Measurements from ENCODE around the gene EDEM1.

Gene EDEM1

DNA sequence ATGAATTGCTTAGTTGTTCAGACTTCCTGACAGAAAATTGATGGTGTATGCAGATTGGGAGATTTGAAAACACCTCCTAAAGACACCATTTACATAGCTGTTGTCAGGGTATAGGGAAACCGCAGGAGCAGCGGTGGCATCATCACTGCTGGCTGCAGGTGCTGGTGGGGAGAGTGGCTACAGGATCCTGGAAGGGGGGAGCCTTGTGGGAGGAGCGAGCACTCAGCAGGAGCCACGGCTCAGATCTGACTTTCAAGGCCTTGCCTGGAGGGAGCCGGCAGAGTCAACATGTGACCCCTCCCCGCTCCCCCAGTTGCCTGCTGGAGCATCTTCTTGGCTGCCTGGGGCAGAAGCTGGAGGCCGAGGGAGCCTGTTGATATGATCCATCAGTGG is 26.1 kb downstream of the EDEM1 start:
- DNase-seq (ENCODE audit: low read depth) = no peak
- TF ChIP-seq, protein P1, sequence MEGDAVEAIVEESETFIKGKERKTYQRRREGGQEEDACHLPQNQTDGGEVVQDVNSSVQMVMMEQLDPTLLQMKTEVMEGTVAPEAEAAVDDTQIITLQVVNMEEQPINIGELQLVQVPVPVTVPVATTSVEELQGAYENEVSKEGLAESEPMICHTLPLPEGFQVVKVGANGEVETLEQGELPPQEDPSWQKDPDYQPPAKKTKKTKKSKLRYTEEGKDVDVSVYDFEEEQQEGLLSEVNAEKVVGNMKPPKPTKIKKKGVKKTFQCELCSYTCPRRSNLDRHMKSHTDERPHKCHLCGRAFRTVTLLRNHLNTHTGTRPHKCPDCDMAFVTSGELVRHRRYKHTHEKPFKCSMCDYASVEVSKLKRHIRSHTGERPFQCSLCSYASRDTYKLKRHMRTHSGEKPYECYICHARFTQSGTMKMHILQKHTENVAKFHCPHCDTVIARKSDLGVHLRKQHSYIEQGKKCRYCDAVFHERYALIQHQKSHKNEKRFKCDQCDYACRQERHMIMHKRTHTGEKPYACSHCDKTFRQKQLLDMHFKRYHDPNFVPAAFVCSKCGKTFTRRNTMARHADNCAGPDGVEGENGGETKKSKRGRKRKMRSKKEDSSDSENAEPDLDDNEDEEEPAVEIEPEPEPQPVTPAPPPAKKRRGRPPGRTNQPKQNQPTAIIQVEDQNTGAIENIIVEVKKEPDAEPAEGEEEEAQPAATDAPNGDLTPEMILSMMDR (conservative IDR thresholded peaks at IDR 0.05; ENCODE audit: low read length) = no peak
- no peak overlapping the region for H3K4me3 ChIP-seq (ENCODE audit: low read length)

DNA sequence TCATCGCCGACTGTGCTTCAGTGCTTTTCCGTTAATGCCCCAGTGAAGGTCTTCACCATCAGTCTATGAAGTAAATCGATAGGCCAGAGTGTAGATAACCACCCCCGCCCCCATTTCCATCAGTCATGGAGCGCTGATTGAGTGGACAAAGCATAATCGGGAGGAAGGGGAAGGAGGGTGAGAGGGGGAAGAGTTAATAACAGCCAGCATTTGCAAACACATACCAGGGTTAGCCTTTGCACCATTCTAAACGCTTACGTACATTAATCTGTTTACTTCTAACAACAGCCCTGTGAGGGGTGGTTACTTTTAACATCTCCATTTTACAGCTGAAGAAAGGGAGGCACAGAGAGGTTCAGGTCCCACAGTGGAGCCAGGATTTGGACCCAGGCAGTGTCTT is 26.8 kb downstream of the EDEM1 start:
- no peak for DNase-seq (ENCODE audit: low read depth)
- TF ChIP-seq, protein P1 (conservative IDR thresholded peaks at IDR 0.05; ENCODE audit: low read length) = no peak

DNA sequence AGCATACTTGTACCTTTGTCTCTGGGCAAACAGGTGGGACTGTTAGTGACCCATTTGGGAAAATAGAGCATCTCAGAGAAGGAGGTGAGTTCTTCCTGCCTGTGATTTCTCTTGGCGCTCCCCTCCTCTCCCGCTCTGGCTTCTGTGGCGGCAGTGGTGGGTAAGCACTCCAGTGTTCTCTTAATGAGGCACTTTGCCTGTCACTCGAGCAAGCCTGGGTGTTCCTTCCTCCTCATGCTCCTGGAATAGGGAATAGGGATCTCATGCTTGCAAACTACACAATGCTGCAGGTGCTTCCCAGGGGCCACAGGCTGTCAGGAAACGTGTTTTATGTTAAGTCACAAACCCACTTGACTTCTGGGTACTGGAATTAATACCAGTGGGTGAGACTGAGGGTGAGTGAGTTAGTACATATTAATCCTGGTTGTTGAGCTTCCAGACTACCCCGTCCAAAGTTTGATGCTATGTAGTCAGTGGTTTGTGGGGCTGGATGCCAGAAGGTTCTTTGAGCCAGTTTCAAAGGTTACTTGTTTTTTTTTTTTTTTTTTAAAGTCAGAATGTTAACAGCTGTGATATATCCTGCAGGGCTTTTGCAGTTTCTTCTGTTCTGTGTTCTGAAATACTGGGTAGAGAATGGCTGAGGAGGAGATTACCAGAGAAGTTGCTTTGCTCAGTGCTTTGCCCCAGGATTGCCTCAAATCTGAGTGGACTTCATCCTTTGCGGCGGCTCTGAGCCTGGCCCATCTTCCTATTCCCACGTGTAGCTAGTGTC is 30.5 kb downstream of the EDEM1 start:
- H3K4me3 ChIP-seq (ENCODE audit: low read length) = no peak overlapping the region
- DNase-seq (ENCODE audit: low read depth) = peak; percentile 67
- TF ChIP-seq, protein P1 (conservative IDR thresholded peaks at IDR 0.05; ENCODE audit: low read length) = no peak

More for the DNA sequence above, 26.8 kb downstream of the EDEM1 start:
- H3K4me3 ChIP-seq (ENCODE audit: low read length) = no peak overlapping the region

DNA sequence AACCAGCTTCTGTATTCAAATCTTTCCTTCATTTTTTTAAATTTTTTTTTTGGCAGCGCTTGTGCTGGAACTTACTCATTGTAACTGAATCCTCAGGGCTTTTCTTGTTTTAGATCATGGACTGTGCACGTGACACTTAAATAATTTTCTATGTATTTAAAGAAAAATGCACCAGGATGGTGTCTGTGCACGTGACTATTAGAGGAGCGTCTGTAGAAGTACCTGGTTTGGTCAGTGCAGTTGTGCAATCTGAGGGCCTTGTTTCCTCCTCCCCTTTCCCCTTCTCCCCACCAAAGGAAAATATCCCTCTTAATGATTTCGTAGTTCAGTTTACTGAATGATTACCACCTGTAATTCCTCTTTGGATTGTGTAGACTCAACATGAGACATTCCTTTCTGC is 31.3 kb downstream of the EDEM1 start:
- TF ChIP-seq, protein P1 (conservative IDR thresholded peaks at IDR 0.05; ENCODE audit: low read length) = no peak
- no peak overlapping the region for H3K4me3 ChIP-seq (ENCODE audit: low read length)
- DNase-seq (ENCODE audit: low read depth) = no peak

DNA sequence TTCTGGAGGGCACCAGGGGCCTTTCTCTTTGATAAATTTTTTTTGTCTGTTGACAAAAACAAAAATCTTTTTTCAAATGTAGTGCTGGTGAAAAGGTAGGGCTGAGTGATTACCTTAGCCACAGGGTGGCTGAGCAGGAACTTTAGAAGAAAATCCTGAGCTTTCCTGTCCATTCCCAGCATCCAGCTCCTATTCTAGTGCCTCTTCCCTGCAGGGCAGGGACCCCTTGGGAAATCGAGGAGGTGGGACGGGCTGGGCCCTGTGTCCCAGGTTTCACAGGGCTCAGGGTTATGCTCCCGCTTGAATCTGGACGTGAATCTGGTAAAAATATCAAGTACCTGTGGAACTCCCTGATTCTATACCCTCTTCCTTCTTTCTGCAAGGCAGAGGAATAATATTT is 31.7 kb downstream of the EDEM1 start:
- no peak for DNase-seq (ENCODE audit: low read depth)
- no peak overlapping the region for H3K4me3 ChIP-seq (ENCODE audit: low read length)
- TF ChIP-seq, protein P1 (conservative IDR thresholded peaks at IDR 0.05; ENCODE audit: low read length) = no peak

DNA sequence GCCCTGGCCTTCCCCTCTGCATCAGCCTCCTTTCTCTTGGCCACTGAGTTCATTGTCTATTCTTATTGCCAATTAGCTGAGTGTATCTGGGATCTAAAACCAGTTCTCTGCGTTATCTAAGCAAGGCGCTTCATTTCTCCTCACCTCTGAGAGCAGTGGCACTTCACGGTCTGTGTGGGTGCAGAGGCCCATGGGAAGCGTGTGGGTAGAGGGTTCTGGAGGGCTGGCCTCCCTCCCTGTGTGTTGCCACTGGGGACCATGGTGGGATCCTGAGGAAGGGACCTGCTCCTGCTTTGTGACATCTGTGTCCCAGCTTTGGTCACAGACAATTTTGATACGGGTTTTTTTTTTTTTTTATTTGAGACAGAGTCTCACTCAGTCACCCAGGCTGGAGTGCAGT is 32.7 kb downstream of the EDEM1 start:
- DNase-seq (ENCODE audit: low read depth) = no peak
- no peak overlapping the region for H3K4me3 ChIP-seq (ENCODE audit: low read length)
- TF ChIP-seq, protein P1 (conservative IDR thresholded peaks at IDR 0.05; ENCODE audit: low read length) = no peak

DNA sequence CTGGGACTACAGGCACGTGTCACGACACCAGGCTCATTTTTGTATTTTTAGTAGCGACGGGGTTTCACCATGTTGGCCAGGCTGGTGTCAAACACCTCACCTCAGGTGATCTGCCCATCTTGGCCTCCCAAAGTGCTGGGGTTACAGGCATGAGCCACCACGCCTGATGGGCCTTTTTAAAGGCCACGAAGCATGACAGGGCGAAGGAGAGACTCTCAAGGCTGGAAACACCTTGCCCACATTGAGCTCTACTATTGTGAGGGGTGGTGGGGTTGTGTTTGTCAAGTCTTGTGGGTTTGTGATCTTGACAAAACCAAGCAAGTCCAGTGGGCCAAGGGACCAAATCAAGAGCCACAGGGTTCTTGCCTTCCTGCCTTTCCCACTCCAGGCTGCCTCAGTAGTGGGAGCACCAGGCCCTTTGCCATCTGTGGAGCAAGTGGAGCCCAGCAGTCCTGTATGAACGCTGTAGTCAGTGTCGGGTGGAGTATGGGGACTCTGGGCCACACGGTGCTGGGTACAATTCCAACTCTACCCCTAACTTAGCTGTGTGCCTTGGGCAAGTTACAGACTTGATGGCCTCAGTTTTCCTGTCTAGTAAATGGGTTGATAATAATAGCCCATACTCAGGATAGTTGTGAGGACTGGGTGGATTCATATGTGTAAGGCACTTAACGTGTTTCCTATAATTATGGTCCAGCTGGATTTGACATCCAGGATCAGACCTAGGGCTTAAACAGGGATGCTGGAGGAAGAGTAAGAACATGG is 33.3 kb downstream of the EDEM1 start:
- H3K4me3 ChIP-seq (ENCODE audit: low read length) = no peak overlapping the region
- DNase-seq (ENCODE audit: low read depth) = no peak
- TF ChIP-seq, protein P1 (conservative IDR thresholded peaks at IDR 0.05; ENCODE audit: low read length) = no peak

Data from AG10803 (cell line).